Daoy (cell line): ENCODE measurements around the gene WIPF3. TPM values are rescaled to one million over a fixed set of nuclear protein-coding genes. Genes with fewer than 3 reads are reported as not detected.
A peak's percentile ranks its signal among the peaks of the same experiment; 100 is the strongest.

ENCODE experiments used
- DNase-seq: peaks from one replicate; pipeline ENCODE4 v3.0.0-alpha.2; 2015; ENCODE audit warnings: low read depth
- total RNA-seq: library from RNA; depleted of rRNA; stranded (reverse); fragments of >200 nt; shearing (Covaris generic); gene quantifications from 2 replicates; pipeline ENCODE4 v1.2.3, GENCODE V29; 2014

Gene WIPF3
- total RNA-seq, 1 experiment from 2014 or later, result not detected

GRCh38 chr7:29808075-29808801 lies 1.9 kb downstream of the WIPF3 start:
- no peak for DNase-seq

GRCh38 chr7:29809533-29810155 lies 3.3 kb downstream of the WIPF3 start:
- peak; percentile 22 for DNase-seq

- no peak for DNase-seq
Measured at GRCh38 chr7:29810297-29810696, 4.0 kb downstream of the WIPF3 start.

GRCh38 chr7:29810813-29811482 lies 4.6 kb downstream of the WIPF3 start:
- DNase-seq, result no peak

- peak; percentile 15 for DNase-seq
Measured at GRCh38 chr7:29811586-29811985, 5.3 kb downstream of the WIPF3 start.

- DNase-seq, result peak; percentile 75
Measured at GRCh38 chr7:29812185-29812876, 6.0 kb downstream of the WIPF3 start.

- no peak for DNase-seq
Measured at GRCh38 chr7:29815181-29816105, 9.1 kb downstream of the WIPF3 start.

GRCh38 chr7:29818308-29818707 lies 12.0 kb downstream of the WIPF3 start:
- DNase-seq, result no peak

GRCh38 chr7:29825775-29826529 lies 19.6 kb downstream of the WIPF3 start:
- DNase-seq, result no peak

GRCh38 chr7:29826530-29826822 lies 20.2 kb downstream of the WIPF3 start:
- DNase-seq, result no peak

- no peak for DNase-seq
Measured at GRCh38 chr7:29826904-29827303, 20.6 kb downstream of the WIPF3 start.

- DNase-seq, result no peak
Measured at GRCh38 chr7:29831705-29832104, 25.4 kb downstream of the WIPF3 start.

GRCh38 chr7:29833929-29834328 lies 27.6 kb downstream of the WIPF3 start:
- no peak for DNase-seq

- no peak for DNase-seq
Measured at GRCh38 chr7:29835718-29836117, 29.4 kb downstream of the WIPF3 start.

- DNase-seq, result peak; percentile 79
Measured at GRCh38 chr7:29839302-29839701, 33.0 kb downstream of the WIPF3 start.

GRCh38 chr7:29839921-29840320 lies 33.6 kb downstream of the WIPF3 start:
- no peak for DNase-seq

- DNase-seq, result no peak
Measured at GRCh38 chr7:29840701-29841100, 34.4 kb downstream of the WIPF3 start.

GRCh38 chr7:29841926-29842701 lies 35.8 kb downstream of the WIPF3 start:
- DNase-seq, result no peak

- DNase-seq, result no peak
Measured at GRCh38 chr7:29843093-29843492, 36.8 kb downstream of the WIPF3 start.

GRCh38 chr7:29843726-29844125 lies 37.4 kb downstream of the WIPF3 start:
- no peak for DNase-seq
